Smooth muscle cell (in vitro differentiated cells): ENCODE results near the gene PSMD3. TPM values are rescaled to one million over a fixed set of nuclear protein-coding genes. Genes with fewer than 3 reads are reported as not detected.

ENCODE experiments used
- DNase-seq: peaks from one replicate; lab custom pipeline; 2025; ENCODE audit not compliant: unreplicated experiment; lab: John Stamatoyannopoulos, UW
- H2AFZ ChIP-seq: fragments of 200-600 bp; sonication (generic); 2 replicates; pipeline ENCODE4 v1.6.0; 2016; ENCODE audit warnings: antibody characterized with exemption, low read depth, mild to moderate bottlenecking
- H3F3A ChIP-seq: fragments of 200-600 bp; sonication (generic); 2 replicates; pipeline ENCODE4 v1.6.0; 2017; ENCODE audit warnings: antibody characterized with exemption, low read depth
- H3K27ac ChIP-seq: fragments of 200-600 bp; sonication (generic); 2 replicates; pipeline ENCODE4 v1.5.1; 2016; ENCODE audit warnings: low read depth, mild to moderate bottlenecking
- H3K27me3 ChIP-seq: fragments of 200-600 bp; sonication (generic); 2 replicates; pipeline ENCODE4 v1.6.1; 2016; ENCODE audit warnings: low read depth, mild to moderate bottlenecking
- H3K36me3 ChIP-seq: fragments of 200-600 bp; sonication (generic); 2 replicates; pipeline ENCODE4 v1.5.1; 2016; ENCODE audit warnings: low read depth
- H3K4me1 ChIP-seq: fragments of 200-600 bp; sonication (generic); 2 replicates; pipeline ENCODE4 v1.5.1; 2016; ENCODE audit warnings: low read depth
- H3K4me2 ChIP-seq: fragments of 200-600 bp; sonication (generic); 2 replicates; pipeline ENCODE4 v1.6.0; 2016; ENCODE audit warnings: mild to moderate bottlenecking
- H3K4me3 ChIP-seq: fragments of 200-600 bp; sonication (generic); 2 replicates; pipeline ENCODE4 v1.5.1; 2016; ENCODE audit warnings: mild to moderate bottlenecking
- H3K79me2 ChIP-seq: fragments of 200-600 bp; sonication (generic); 2 replicates; pipeline ENCODE4 v1.6.0; 2016; ENCODE audit warnings: low read depth, mild to moderate bottlenecking
- H3K9ac ChIP-seq: fragments of 200-600 bp; sonication (generic); 2 replicates; pipeline ENCODE4 v1.6.0; 2016; ENCODE audit warnings: low read depth
- H3K9me3 ChIP-seq: fragments of 200-600 bp; sonication (generic); replicated peaks from 2 replicates; pipeline ENCODE4 v1.5.1; 2016; ENCODE audit warnings: low read depth
- H4K20me1 ChIP-seq: fragments of 200-600 bp; sonication (generic); 2 replicates; pipeline ENCODE4 v1.6.0; 2016; ENCODE audit warnings: low read depth
- CTCF ChIP-seq: fragments of 200-600 bp; sonication (generic); IDR thresholded peaks from 2 replicates; pipeline ENCODE4 v1.5.1; 2017; ENCODE audit warnings: borderline replicate concordance, mild to moderate bottlenecking, antibody characterized with exemption; ENCODE audit not compliant: insufficient read depth, poor library complexity, severe bottlenecking
- WGBS: methylation state at CpG from one replicate; pipeline ENCODE4 v1.1.7; 2016; ENCODE audit warnings: low lambda C conversion rate; 5-methylcytosine and 5-hydroxymethylcytosine counted together
- polyA plus RNA-seq: library from polyadenylated mRNA; unstranded; fragments of >200 nt; fragmentation: Nextera tagmentation; extraction: Ambion mirVana; gene quantifications from 2 replicates; pipeline ENCODE4 v1.2.1, GENCODE V29; 2016
- total RNA-seq: library from RNA; depleted of rRNA; stranded (reverse); fragments of >200 nt; gene quantifications from 2 replicates; pipeline ENCODE4 v1.2.3, GENCODE V29; 2014

The PSMD3 gene
- total and polyA plus RNA-seq, 2 experiments from 2014 or later, result 83.8 to 110 TPM

- H3K27me3 ChIP-seq, result no peaks in the 10 kb centered on the region
- no peak overlapping the region for H2AFZ ChIP-seq
- H3K4me2 ChIP-seq, result no peak overlapping the region
- no peaks in the 10 kb centered on the region for H3K9me3 ChIP-seq
- no peaks in the 10 kb centered on the region for H3K79me2 ChIP-seq
- H3K36me3 ChIP-seq, result peaks cover 9% of the 10 kb centered on the region
- no peak for DNase-seq
- no peaks in the 10 kb centered on the region for H3K4me1 ChIP-seq
- H3K9ac ChIP-seq, result no peak overlapping the region
- H3K27ac ChIP-seq, result no peak overlapping the region
- 96% methylated on average over 13 of the region's 13 CpGs for WGBS
- no peak for TF ChIP-seq CTCF
- H4K20me1 ChIP-seq, result no peaks in the 10 kb centered on the region
- no peak overlapping the region for H3K4me3 ChIP-seq
- no peaks in the 10 kb centered on the region for H3F3A ChIP-seq
Observed at GRCh38 chr17:40028595-40028994, 48.0 kb downstream of the PSMD3 start.

GRCh38 chr17:40031706-40032105 is 51.1 kb downstream of the PSMD3 start:
- Histone ChIP-seq H3K27ac (no peak overlapping the region), H2AFZ (no peak overlapping the region), H3K4me2 (no peak overlapping the region), H3K4me3 (no peak overlapping the region), H4K20me1 (no peaks in the 10 kb centered on the region), H3K9ac (no peak overlapping the region), H3F3A (no peaks in the 10 kb centered on the region), H3K4me1 (no peaks in the 10 kb centered on the region), H3K79me2 (no peaks in the 10 kb centered on the region), H3K9me3 (no peaks in the 10 kb centered on the region), H3K36me3 (no peaks in the 10 kb centered on the region), H3K27me3 (no peaks in the 10 kb centered on the region)
- WGBS, result 97% methylated on average over 11 of the region's 11 CpGs
- TF ChIP-seq CTCF, result no peak
- no peak for DNase-seq

- Histone ChIP-seq H3K4me3 (no peak overlapping the region), H3K79me2 (no peaks in the 10 kb centered on the region), H3F3A (no peaks in the 10 kb centered on the region), H3K4me2 (no peak overlapping the region), H3K9me3 (no peaks in the 10 kb centered on the region), H3K4me1 (no peaks in the 10 kb centered on the region), H4K20me1 (no peaks in the 10 kb centered on the region), H3K9ac (no peak overlapping the region), H3K27ac (no peak overlapping the region), H3K36me3 (no peaks in the 10 kb centered on the region), H2AFZ (no peak overlapping the region), H3K27me3 (no peaks in the 10 kb centered on the region)
- no peak for DNase-seq
- TF ChIP-seq CTCF, result no peak
- 97% methylated on average over 23 of the region's 23 CpGs for WGBS
Observed at GRCh38 chr17:40032322-40033320, 52.0 kb downstream of the PSMD3 start.
